Dermis microvascular lymphatic vessel endothelial cell (primary cell): Measurements from ENCODE around the gene REXO1. TPM values are rescaled to one million over a fixed set of nuclear protein-coding genes. Genes with fewer than 3 reads are reported as not detected.
"Not testable (repeated sequence)": the region's sequence is repeated elsewhere in the genome, so short reads cannot be mapped to it uniquely, and the experiment has no call there.

ENCODE experiments used
- DNase-seq, 2 donors: peaks; one replicate each; pipeline versions ENCODE4 v3.0.0 to v3.0.0-alpha.2; 2010; ENCODE audit warnings: low read depth in 2 of 2
- total RNA-seq: library from RNA; depleted of rRNA; stranded (reverse); fragments of >200 nt; gene quantifications from 2 replicates; pipeline ENCODE4 v1.2.1, GENCODE V29; 2014

The REXO1 gene
- total RNA-seq: 3.7 and 8.0 TPM in 2 replicates

DNA sequence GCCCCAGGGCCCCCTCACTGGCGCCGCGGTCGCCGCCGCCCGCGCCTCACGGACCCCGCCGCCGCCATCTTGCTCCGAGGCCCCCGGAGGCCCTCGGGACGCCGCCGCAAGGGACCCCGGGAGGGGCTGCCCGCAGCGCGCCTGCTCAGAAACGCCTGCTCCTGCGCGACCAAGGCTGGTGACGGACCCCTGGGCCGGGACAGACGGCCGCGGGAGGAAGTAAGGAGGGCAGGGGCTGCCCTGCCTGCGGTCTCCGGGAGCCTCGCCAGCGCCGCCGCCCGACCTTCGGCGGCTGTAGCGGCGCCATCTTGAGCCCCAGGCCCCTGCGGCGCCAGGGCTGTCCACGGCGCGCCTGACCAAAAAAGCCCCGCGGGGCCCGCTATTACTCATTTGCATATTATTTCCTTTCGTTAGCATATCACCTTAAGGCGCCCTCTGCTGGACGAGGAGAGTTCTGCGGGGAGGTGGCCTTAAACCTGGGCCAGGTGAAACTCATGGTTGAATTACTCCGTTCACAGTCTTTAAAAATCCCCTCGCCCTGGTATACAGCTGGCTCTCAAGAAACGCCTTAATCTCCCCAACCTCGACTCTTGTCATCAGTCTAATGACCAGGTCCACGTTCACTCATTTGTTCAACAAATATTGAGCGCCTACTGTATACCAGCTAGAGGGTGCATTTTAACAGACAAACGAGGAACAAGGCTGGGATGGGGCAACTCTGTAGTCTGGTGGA, at the start of gene REXO1:
TSS of gene REXO1 (minus strand) at position 85 of the 733 bp plus-strand sequence. CDS start 125 bp downstream, outside the sequence.
- DNase-seq: peak; percentile 83 to 94

DNA sequence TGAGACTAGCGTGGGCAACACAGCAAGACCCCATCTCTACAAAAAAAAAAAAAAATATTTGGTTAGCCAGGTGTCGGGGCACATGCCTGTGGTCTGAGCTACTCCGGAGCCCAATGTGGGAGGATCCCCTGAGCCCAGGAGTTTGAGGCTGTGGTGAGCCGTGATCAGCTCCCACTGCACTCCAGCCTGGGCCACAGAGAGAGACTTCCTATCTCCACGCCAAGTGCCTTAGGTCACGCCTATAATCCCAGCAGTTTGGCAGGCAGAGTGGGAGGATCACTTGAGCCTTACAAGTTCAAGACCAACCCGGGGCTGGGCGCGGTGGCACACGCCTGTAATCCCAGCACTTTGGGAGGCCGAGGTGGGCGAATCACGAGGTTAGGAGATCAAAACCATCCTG, 48.2 kb upstream of the REXO1 start:
- no peak for DNase-seq

- no peak for DNase-seq
These were observed 45.5 kb upstream of the REXO1 start for GRCh38 chr19:1893791-1894190.

- DNase-seq: no peak
These were observed 41.6 kb upstream of the REXO1 start for GRCh38 chr19:1889907-1890306.

DNA sequence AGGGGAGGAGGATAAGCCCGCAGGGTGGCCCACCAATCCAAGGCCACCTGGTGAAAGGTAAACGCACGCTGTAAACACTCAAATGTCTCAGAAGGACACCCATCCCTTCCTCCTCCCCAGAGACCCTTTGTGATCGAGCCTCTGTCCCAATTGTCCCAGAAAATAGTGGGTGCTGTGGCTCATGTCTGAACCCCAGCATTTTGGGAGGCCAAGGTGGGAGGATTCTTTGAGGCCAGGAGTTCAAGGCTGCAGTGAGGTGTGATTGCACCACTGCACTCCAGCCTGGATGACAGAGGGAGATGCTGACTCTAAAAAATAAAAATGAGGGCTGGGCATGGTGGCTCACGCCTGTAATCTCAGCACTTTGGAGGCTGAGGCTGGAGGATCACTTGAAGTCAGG, 40.1 kb upstream of the REXO1 start:
- no peak for DNase-seq

DNA sequence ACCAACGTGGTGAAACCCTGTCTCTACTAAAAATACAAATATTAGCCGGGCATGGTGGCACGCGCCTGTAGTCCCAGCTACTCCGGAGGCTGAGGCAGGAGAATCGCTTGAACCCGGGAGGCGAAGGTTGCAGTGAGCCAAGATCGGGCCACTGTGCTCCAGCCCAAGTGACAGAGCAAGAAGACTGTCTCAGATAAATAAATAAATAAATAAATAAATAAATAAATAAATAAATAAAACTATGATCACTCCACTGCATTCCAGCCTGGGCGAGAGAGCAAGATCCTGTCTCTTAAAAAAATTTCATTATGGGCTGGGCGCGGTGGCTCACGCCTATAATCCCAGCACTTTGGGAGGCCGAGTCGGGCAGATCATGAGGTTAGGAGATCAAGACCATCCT, 38.1 kb upstream of the REXO1 start:
- DNase-seq: not testable (repeated sequence)

DNA sequence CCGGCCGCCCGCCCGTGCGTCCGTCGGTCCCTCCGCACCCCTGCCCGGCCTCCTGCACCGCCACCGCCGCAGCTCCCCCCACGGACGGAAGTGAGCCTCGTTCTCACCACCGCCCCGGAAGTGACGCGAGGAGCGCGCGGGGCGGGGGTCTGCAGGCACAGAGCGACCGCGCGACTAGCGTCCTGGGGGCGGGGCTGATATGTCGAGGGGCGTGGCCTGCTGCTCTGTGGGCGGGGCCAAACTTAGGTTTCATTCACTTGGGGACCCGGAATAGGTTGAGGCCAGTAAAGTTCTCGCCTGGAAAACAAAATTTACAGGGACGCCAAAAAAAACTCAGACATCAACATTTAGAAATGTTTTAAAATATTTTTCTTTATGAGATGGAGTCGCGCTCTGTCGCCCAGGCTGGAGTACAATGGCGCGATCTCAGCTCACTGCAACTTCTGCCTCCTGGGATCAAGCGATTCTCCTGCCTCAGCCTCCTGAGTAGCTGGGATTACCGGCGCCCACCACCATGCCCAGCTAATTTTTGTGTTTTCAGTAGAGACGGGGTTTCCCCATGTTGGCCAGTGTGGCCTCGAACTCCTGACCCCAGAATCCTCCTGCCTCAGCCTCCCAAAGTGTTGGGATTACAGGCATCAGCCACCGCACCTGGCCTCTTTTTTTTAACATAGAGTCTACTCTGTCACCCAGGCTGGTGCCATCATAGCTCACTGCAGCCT, 37.3 kb upstream of the REXO1 start, which contains the start of gene ABHD17A:
TSS of gene ABHD17A (minus strand) at position 99 of the 722 bp plus-strand sequence. CDS start 3,930 bp downstream, outside the sequence.
- DNase-seq: peak; percentile 78 to 94

DNA sequence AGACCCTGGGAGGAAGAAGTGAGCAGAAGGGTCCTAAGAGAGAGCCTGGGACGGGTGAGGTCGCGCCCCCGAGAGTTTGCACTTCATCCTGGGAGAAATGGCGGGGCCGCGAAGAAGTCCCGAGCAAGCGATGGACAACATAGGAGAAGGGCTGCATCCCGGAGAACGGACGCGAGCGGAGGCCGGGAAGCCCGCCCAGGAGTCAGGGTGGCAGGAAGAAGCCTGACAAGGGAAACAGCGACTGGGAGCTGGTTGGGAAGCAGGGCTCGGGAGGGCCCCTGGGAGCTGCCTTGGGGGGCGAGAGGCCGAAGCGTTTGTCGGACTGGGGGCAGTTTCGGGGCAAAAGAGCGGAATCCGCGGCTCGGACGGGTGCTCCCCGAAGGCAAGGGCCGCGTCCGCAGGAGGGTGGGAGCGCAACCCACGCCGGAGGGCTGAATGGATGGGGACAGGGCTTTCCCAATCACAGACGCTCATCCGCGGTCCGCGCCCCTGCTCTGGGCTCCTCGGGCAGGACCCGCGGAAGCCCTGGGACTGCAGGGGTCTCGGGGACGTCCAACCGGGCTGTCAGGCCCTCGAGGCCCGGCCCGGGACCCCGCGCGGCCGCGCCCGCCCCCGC, 36.5 kb upstream of the REXO1 start:
- DNase-seq: peak in 1 of 2 donors; percentile 34

DNA sequence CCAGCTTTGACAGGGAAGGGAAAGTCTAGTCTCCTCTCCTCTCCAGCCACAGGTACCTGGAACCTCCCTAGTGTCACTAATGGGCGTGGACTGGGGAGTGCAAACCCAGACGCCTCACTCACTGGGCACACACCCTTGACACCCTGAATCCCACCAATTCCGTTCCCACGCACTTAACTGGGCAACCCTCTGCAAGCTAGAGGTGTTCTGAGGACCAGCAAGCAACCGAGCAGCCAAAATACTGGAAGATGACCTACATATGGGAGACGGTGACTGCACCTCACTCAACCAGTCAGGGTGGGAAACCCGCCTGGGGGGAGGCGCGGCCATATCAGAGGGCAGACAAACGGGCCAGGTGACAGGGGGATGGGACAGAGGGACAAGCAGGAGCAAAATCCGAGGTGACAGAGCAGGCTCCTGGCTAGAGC, 36.0 kb upstream of the REXO1 start:
- no peak for DNase-seq

- no peak for DNase-seq
These were observed 35.5 kb upstream of the REXO1 start for GRCh38 chr19:1883784-1884183.

GRCh38 chr19:1882786-1883692, 34.8 kb upstream of the REXO1 start:
- DNase-seq: no peak

GRCh38 chr19:1882089-1882785, 34.0 kb upstream of the REXO1 start:
- DNase-seq: peak in 1 of 2 donors; percentile 62

- DNase-seq: not testable (repeated sequence)
These were observed 33.3 kb upstream of the REXO1 start for GRCh38 chr19:1881393-1882088.

- DNase-seq: no peak
These were observed 32.5 kb upstream of the REXO1 start for GRCh38 chr19:1880611-1881392.

DNA sequence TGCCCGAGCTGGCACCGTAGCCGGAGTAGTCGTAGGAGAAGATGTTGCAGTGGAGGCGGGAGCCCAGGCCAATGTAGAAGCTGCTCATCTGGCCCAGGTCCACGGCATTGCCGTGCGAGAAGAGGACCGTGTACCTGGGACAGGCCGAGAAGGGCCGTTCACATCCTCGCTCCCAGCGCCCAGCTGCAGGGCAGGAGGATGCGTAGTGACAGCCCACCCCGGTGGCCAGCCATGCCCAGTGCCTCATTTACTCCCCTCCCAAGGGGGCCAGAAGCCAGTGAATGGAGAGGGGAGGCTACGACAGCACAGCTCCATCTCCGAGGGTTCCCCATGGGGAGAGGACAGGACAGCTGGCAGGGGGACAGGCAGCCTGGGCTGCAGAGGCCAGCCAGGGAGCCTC, 31.7 kb upstream of the REXO1 start:
- DNase-seq: not testable (repeated sequence)

DNA sequence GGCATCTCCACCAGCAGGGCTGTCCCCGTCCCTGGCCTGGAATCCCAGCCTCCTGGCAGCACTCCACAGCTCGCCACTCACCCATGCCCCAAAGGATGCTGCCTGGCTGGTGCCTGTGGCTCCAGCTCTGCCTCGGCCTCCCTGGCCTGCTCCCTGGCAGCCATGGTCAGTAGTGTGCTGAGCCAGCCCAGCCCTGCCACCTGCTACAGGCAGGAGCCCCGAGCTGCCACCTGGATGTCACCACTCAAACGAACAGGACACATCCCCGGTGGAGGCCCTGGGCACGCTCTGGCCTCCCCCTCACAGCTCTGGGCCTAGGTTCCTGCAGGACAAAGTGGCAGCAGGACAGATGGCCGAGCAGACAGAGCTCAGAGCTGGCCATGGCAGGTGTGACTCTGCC, 30.3 kb upstream of the REXO1 start:
- DNase-seq: not testable (repeated sequence)

DNA sequence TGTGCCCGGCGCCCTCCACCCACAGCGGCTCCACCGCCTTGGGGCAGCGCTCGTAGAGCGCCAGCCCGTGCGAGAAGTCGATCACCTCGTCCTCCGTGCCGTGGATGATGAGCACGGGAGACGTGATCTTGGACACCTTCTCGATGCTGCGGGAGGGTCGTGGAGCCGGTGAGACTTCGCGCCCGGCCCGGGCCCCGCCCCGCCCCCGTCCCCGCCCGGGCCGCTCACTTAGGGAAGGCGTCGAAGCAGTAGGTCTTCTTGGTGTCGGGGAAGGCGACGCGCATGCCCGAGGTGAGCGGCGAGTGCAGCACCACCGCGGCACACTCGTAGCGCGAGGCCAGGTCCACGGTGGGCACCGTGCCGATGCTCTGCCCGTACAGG, 29.0 kb upstream of the REXO1 start:
- not testable (repeated sequence) for DNase-seq

GRCh38 chr19:1876496-1877279, 28.4 kb upstream of the REXO1 start:
- DNase-seq: not testable (repeated sequence)
